Measurements from ENCODE around the gene APOB. TPM values are rescaled to one million over a fixed set of nuclear protein-coding genes. Genes with fewer than 3 reads are reported as not detected.

APOB gene
- total RNA-seq, 1 experiment from 2014 or later, result not detected

- TF ChIP-seq CTCF (conservative IDR thresholded peaks at IDR 0.05; ENCODE audit: low read depth, low read length), result no peak
- no peak for TF ChIP-seq EZH2 (IDR thresholded peaks at IDR 0.05; ENCODE audit: borderline replicate concordance, low read depth, low read length, poor library complexity, severe bottlenecking)
- intact Hi-C loops (cut with micrococcal nuclease; ENCODE audit: unreplicated experiment), result no loop called here
- Histone ChIP-seq H3K27ac (ENCODE audit: low read depth, low read length, poor library complexity, severe bottlenecking) (no peak overlapping the region), H3K4me1 (ENCODE audit: insufficient read depth, low read length, poor library complexity, severe bottlenecking) (no peaks in the 10 kb centered on the region), H3K27me3 (replicated peaks; ENCODE audit: insufficient read depth, low read depth, low read length, poor library complexity) (peaks cover 57% of the 10 kb centered on the region), H3K9me3 (ENCODE audit: low read depth, low read length, poor library complexity, severe bottlenecking) (no peaks in the 10 kb centered on the region), H3K4me3 (ENCODE audit: low read depth, low read length, poor library complexity, severe bottlenecking) (no peak overlapping the region), H3K36me3 (ENCODE audit: insufficient read depth, low read length, poor library complexity, severe bottlenecking) (no peaks in the 10 kb centered on the region)
- no peak for DNase-seq (ENCODE audit: low spot score)
- no TSS peak for BruUV-seq (replicated peaks)
- CTCF ChIA-PET, result no interaction called here
- POLR2A ChIA-PET (ENCODE audit: low non-redundant PET), result no interaction called here
Observed at GRCh38 chr2:21067859-21068537, 24.1 kb upstream of the APOB start.

- H3K4me3 ChIP-seq (ENCODE audit: low read depth, low read length, poor library complexity, severe bottlenecking), result no peak overlapping the region
- H3K36me3 ChIP-seq (ENCODE audit: insufficient read depth, low read length, poor library complexity, severe bottlenecking), result no peaks in the 10 kb centered on the region
- no peak overlapping the region for H3K27ac ChIP-seq (ENCODE audit: low read depth, low read length, poor library complexity, severe bottlenecking)
- no peak for TF ChIP-seq CTCF (conservative IDR thresholded peaks at IDR 0.05; ENCODE audit: low read depth, low read length)
- TF ChIP-seq EZH2 (IDR thresholded peaks at IDR 0.05; ENCODE audit: borderline replicate concordance, low read depth, low read length, poor library complexity, severe bottlenecking), result no peak
- peaks cover 63% of the 10 kb centered on the region for H3K27me3 ChIP-seq (replicated peaks; ENCODE audit: insufficient read depth, low read depth, low read length, poor library complexity)
- H3K9me3 ChIP-seq (ENCODE audit: low read depth, low read length, poor library complexity, severe bottlenecking), result no peaks in the 10 kb centered on the region
- ChIA-PET POLR2A (ENCODE audit: low non-redundant PET) (no interaction called here), CTCF (no interaction called here)
- H3K4me1 ChIP-seq (ENCODE audit: insufficient read depth, low read length, poor library complexity, severe bottlenecking), result no peaks in the 10 kb centered on the region
- no peak for DNase-seq (ENCODE audit: low spot score)
- BruUV-seq (replicated peaks), result no TSS peak
- intact Hi-C loops (cut with micrococcal nuclease; ENCODE audit: unreplicated experiment), result no loop called here
Observed at GRCh38 chr2:21067125-21067524, 23.3 kb upstream of the APOB start.

- H3K4me3 ChIP-seq (ENCODE audit: low read depth, low read length, poor library complexity, severe bottlenecking), result no peak overlapping the region
- H3K9me3 ChIP-seq (ENCODE audit: low read depth, low read length, poor library complexity, severe bottlenecking), result no peaks in the 10 kb centered on the region
- intact Hi-C loops (cut with micrococcal nuclease; ENCODE audit: unreplicated experiment), result no loop called here
- POLR2A ChIA-PET (ENCODE audit: low non-redundant PET), result no interaction called here
- DNase-seq (ENCODE audit: low spot score), result no peak
- no peaks in the 10 kb centered on the region for H3K36me3 ChIP-seq (ENCODE audit: insufficient read depth, low read length, poor library complexity, severe bottlenecking)
- TF ChIP-seq CTCF (conservative IDR thresholded peaks at IDR 0.05; ENCODE audit: low read depth, low read length) (no peak), EZH2 (IDR thresholded peaks at IDR 0.05; ENCODE audit: borderline replicate concordance, low read depth, low read length, poor library complexity, severe bottlenecking) (no peak)
- no peak overlapping the region for H3K27ac ChIP-seq (ENCODE audit: low read depth, low read length, poor library complexity, severe bottlenecking)
- H3K27me3 ChIP-seq (replicated peaks; ENCODE audit: insufficient read depth, low read depth, low read length, poor library complexity), result peaks cover 71% of the 10 kb centered on the region
- H3K4me1 ChIP-seq (ENCODE audit: insufficient read depth, low read length, poor library complexity, severe bottlenecking), result no peaks in the 10 kb centered on the region
- BruUV-seq (replicated peaks), result no TSS peak
- CTCF ChIA-PET, result no interaction called here
Observed at GRCh38 chr2:21059885-21060610, 16.2 kb upstream of the APOB start.
